Nucleus accumbens (tissue), 56 donors: Measurements from ENCODE around the gene RAB36.

ENCODE experiments used
- DNase-seq, 56 donors: peaks; one replicate each; lab custom pipeline; 2025; lab: John Stamatoyannopoulos, UW

RAB36 gene

DNA sequence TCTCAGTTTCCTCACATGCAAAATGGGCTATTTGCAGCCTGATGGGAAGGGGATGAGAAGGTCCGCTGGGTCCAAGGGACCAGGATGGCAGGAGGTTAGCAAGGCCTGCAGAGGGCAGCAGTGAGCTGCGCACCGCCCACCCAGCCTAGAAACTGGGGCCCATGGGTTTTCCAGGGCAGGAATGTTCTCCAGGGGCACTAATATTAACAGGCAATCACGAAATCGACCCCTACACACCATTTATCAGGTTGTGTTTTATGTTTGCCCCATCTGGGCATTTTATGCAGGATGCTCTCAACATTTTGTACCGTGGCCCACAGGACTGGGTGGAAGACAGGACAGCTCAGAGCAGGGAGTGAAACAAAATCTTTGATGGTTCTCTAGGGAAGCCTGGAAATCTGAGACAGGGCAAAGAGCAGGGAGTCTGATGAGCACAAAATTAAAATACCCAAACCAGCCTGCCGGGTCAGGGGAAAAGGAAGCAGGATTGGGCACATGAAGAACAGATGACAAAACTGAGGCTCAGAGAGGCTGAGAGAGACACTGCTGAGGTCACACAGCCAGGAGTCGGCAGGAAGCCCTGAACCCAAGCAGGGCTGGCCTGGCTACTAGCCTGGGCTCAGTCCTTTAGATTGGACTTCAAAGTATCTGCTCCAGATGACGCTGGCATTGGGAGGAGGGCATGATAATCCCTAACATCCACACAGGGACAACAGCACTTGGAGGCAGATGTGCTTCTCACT, 33.4 kb downstream of the RAB36 start:
- DNase-seq = peak in 48 of 56 donors; percentile 12 to 81 (median 47)

DNA sequence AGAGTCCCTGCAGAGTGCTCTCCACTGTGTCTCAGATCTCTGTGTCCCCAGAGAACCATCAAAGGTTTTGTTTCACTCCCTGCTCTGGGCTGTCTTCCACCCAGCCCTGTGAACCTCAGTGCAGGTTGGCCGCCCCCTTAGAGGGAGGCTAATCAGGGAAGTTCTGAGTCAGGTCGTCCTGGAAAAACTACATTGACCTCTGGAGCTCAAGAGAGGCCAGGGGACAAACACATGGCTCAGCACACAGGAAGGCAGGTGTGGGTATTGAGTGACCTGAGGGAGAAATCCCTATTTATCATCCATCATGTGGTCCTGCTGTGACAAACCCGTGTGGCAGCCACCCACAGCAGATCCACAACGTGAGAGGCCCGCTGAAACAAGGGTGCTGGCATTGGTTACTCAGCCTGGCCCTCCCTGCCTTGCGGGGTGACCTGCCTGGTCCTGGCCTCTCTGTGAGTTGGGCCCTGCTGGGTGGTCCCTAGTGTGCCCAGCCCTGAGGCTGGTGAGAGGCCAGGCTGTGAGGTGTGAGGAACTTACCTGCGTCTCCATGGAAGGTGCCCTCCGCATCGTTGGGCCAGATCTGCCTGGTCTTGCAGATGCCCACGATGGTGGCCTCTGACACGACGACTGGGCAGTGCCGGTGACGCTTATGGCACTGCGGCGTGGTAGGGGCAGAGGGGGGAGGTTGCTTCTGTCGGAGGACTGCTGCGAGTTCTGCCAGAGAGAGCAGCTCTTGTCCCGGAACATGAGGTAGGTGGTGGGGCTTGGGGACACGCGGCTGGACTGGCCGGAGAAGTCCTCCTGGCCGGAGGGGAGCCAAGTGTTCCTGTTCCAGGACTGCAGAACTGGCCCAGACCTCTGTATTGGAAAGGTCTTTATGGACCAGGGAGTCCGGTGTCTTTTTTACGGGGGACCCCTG, 34.4 kb downstream of the RAB36 start:
- DNase-seq = peak in 28 of 56 donors; percentile 21 to 64 (median 48)

DNA sequence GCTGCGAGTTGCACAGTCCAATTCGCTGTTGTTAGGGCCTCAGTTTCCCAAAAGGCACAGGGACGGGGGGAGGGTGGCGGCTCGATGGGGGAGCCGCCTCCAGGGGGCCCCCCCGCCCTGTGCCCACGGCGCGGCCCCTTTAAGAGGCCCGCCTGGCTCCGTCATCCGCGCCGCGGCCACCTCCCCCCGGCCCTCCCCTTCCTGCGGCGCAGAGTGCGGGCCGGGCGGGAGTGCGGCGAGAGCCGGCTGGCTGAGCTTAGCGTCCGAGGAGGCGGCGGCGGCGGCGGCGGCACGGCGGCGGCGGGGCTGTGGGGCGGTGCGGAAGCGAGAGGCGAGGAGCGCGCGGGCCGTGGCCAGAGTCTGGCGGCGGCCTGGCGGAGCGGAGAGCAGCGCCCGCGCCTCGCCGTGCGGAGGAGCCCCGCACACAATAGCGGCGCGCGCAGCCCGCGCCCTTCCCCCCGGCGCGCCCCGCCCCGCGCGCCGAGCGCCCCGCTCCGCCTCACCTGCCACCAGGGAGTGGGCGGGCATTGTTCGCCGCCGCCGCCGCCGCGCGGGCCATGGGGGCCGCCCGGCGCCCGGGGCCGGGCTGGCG, 35.1 kb downstream of the RAB36 start, which contains the start of gene BCR:
TSS of gene BCR (plus strand) at position 209 of the 592 bp plus-strand sequence. CDS start 452 bp downstream, outside the sequence.
- DNase-seq = peak in 44 of 56 donors; percentile 12 to 79 (median 52)

DNA sequence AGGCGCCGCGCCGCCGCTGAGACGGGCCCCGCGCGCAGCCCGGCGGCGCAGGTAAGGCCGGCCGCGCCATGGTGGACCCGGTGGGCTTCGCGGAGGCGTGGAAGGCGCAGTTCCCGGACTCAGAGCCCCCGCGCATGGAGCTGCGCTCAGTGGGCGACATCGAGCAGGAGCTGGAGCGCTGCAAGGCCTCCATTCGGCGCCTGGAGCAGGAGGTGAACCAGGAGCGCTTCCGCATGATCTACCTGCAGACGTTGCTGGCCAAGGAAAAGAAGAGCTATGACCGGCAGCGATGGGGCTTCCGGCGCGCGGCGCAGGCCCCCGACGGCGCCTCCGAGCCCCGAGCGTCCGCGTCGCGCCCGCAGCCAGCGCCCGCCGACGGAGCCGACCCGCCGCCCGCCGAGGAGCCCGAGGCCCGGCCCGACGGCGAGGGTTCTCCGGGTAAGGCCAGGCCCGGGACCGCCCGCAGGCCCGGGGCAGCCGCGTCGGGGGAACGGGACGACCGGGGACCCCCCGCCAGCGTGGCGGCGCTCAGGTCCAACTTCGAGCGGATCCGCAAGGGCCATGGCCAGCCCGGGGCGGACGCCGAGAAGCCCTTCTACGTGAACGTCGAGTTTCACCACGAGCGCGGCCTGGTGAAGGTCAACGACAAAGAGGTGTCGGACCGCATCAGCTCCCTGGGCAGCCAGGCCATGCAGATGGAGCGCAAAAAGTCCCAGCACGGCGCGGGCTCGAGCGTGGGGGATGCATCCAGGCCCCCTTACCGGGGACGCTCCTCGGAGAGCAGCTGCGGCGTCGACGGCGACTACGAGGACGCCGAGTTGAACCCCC, 35.8 kb downstream of the RAB36 start:
- DNase-seq = peak in 3 of 56 donors; percentile 12 to 49 (median 48)

DNA sequence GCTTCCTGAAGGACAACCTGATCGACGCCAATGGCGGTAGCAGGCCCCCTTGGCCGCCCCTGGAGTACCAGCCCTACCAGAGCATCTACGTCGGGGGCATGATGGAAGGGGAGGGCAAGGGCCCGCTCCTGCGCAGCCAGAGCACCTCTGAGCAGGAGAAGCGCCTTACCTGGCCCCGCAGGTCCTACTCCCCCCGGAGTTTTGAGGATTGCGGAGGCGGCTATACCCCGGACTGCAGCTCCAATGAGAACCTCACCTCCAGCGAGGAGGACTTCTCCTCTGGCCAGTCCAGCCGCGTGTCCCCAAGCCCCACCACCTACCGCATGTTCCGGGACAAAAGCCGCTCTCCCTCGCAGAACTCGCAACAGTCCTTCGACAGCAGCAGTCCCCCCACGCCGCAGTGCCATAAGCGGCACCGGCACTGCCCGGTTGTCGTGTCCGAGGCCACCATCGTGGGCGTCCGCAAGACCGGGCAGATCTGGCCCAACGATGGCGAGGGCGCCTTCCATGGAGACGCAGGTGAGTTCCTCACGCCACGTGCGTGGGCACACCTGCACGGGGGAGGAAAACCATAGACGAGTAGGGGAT, 36.5 kb downstream of the RAB36 start:
- peak in 1 of 56 donors; percentile 20 for DNase-seq

DNA sequence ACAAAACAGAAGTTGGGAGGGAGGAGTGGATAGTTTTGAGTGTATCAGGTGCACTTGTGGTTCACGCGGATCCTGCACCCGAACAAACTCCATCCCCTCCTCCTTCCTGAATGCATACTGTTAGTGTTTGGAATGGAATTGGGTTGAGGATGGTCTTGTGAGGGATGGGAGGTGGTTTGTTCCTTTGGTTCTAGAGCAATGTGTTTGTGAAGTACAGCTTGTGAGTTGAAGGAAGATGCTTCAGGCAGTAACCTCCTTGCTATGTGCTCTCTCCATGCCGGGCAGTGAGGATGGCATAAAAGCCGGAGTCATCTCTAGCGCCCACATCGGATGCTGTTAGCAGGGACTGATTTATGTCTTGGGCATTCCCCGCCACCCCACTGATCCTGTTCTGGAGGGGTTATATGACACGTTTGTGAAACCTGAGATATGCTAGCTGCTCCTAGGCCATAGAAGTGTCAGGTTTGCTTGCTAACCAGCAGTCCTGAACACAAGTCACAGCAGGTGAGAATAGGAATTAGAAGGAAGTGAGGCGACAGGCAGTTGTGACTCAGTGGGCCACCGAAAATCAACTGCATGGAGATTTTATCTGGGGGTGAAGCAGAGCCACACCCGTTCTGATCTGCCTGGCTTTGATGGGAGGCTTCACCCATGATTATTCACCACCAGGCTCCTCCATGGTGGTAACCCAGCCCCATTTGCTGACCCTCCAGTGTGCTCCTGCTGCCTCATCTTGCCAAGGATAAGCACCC, 37.2 kb downstream of the RAB36 start:
- DNase-seq = peak in 12 of 56 donors; percentile 8 to 54 (median 22)

DNA sequence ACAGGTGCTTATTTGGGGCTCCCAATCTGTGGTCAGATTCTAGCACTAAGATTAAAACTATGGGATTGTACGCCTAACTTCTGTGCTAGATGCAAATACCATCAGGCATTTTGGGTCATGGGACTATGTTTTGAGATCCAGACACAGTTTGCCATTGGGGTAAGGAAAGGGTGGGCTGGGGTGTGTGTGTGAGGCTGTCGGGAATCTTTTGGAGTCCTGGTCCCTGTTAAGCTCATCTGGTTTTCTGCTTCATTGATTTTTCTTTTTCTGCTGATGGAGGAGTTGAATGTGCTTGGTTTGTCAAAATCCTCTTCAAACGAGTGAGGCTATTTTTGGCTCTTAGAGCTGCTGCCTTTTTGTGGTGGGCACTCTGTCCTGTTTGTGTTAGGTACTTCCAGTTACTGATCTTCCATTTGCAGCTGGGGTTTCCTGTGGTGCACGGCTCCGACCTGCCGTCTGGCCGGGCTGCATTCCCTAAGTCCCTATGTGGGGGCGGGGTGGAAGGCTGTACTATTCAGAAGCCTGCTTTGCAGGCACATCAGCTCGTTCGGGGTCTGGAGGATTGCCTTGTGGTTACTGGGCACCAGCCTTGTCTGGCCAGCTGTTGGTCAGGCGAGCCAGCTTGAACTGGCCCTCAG, 37.9 kb downstream of the RAB36 start:
- peak in 50 of 56 donors; percentile 13 to 85 (median 58) for DNase-seq

DNA sequence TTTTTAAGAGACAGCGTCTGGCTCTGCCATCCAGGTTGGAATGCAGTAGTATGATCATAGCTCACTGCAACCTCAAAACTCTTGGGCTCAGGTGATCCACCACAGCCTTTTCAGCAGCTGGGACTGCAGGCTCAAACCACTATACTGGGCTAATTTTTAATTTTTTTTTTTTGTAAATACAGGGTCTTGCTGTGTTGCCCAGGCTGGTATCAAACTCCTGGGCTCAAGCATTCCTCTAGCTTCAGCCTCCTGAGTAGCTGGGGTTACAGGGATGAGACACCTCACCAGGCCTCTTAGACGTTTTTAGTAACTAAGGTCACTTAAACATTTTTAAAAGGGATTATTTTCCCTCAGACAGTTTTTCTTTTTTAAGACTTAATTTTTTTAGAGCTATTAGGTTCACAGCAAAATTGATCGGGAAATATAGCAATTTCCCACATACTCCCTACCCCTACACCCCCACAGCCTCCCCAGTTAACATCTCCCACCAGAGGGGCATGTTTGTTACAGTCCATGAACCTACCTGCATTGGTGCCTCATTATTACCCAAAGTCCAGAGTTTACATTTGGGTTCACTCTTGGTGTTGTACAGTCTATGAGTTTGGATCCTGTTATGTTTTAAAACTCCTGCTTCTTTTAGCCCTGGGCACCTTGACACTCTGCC, 39.0 kb downstream of the RAB36 start:
- no peak for DNase-seq

DNA sequence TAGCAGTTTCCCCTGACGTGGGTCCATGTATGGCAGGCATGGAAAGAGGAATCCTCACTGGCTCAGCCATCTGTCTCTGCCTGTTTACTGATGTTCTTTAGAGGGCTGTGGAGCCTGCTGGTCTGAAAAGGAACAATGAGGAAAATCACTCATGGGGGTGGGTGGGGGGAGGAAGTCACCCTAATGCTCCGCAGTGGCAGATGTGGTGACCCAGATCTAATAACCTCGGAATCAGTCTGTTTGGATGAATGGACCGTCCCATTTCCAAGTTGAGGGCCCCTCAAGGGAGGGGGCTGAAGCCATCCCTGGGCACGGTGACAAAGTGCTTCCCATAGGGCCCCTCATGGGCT, 39.5 kb downstream of the RAB36 start:
- no peak for DNase-seq

DNA sequence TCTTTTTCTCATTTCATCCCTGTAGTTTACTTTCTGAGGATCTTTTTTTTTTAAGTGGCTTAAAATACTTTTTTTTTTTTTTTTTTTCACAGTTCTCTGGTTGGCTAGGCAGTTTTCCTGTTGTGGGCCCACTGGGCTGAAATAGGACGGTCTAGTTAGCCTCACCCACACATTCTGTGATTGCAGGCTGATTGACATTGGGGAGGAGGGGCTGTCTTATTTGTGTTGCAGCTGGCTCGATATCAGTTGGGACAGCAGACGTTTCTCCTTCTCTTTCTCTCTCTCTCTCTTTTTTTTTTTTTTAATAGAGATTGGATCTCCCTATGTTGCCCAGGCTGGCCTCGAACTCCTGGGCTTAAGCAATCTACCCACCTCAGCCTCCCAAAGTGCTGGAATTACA, 41.9 kb downstream of the RAB36 start:
- DNase-seq = no peak

DNA sequence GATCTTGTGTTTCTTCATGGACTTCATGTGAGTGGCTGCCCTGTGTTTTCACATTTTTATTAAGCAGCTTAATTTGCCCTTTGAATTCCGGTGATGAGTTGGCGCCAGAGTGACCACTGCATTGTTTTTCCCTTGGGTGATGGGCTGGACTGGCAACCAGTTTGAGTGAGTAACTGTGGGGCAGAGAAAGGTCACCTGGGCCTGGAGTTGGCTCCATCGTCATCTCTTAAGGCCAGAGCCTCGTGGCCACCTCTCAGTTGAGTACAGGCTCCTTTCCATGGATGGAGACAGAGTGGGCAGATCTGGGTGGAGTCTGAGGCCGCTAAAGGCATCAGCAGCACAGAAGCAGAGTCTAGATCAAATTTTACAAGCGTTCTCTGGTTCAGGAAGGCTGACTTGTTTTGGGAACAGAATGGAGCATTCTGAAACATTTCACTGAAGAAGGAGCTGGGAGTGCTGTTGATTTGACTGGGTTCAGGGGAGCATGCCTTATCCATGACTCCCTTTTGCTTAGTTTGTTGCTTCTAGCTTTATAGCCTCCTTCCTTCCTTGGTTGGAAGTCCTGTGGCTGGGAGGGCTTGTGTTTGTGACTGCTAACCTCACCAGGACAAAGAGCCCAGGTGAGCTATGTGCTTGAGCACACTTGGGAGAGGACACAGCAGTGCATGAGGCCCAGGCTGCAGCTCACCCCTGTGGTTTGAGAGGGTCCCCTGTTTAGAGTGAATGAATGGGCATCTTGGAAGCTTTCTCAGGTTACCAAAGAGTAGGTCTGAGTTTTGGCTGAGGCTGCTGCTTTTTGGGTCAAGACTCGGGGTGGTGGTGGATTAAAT, 42.8 kb downstream of the RAB36 start:
- DNase-seq = peak in 3 of 56 donors; percentile 16 to 23 (median 20)

DNA sequence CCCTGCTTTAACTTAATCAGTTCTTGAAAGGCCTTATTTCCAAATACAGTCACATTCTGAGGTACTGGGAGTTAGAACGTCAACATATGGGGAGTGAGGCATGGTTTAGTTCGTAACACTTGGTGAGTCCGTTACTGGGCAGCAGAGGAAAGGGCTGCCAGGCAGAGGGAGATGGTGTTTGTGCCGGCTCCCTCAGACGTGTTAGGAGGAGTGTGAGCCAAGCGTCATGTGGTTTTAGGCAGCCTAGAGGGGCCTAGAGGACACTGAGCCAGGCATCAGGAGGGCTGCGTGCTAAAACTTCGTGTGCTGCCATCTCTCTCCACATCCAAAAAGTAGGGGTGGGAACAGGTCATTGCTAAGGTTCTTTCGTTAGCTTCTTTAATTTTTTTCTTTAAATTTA, 45.2 kb downstream of the RAB36 start:
- DNase-seq = peak in 2 of 56 donors; percentile 21 to 22

DNA sequence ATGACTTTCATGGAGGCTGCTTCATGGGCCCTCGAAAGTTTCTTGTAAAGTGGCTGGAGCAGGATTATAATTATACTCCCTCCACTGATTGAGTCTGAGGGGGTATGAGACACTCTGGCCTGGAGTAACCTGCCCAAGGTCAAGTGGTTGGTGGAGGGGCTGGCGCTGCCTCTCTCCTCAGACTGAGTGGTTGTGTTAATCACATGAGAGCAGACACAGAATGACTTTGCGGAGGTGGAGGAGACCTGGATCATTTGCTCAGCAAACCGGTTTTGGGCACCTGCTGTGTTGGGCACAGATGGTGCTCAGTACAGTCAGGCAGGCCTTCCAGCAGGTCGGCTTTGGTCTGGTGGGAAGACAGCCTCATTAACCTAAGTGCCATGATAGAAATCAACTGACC, 46.9 kb downstream of the RAB36 start:
- no peak for DNase-seq

DNA sequence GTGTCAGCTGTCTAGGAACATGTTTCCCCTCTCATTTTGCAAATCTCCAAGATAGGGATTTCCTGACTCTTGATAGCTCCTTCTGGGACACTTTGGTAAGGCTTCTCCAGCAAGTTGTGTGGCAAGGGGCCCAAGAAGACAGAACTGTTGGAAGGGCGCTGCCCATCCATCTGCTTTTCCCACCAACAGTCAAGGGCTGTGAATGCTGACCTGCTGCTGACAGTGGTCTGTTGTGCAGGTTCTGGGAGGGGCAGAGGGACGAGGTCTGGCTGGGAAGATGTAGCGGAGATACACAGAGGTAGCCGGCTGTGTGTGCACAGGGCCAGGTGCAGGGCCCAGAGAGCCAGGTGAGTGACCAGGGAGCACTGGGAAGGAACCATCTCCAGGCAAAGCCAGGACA, 47.3 kb downstream of the RAB36 start:
- DNase-seq = no peak

DNA sequence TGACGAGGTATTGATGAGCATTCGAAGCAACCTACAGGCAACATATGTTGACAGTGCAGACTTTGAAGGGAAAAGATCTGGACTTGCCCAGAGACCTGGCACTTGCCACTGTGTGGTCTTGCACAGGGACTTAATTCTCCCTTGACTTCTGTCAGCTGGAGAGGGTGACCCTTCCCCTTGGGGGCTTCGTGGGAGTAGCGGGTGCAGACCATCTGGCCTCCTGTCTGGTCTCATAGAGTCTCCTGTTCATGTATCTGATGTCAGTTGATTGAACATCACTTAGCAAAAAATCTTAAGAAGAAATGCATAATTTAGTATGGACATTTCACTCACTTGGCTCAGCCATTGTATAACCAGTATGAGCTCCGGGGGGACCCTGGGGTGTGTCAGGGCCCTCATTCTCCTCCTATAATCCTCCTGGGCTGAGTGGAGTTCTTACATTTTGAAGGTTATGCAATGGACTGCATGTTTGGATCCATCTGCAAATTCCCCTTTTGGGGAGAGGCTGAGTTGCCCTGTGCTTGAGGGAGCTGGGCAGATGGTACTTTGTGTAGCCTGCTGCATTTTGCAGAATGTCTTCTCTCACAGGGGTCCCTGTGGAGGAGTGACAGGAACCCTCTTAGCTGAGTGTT, 48.0 kb downstream of the RAB36 start:
- DNase-seq = no peak

DNA sequence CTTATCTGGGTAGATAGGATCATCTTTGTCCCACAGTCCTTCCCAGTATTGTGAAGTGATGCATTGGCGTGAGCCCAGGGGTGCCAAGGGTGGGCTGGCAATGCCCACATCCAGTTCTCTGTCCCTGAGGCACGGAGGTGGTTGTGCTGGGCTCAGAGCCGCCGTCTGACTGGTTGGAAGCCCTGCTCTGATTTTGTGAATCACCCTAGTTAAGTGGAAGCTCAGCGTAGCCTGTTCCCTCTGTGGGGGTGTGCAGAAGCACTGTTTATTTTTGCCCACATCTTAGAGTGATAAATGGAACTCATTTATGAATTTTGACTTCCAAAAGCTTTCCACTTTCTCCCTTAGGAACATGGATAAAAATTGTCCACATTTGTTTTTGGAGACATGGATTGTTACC, 48.6 kb downstream of the RAB36 start:
- peak in 6 of 56 donors; percentile 12 to 26 (median 21) for DNase-seq

DNA sequence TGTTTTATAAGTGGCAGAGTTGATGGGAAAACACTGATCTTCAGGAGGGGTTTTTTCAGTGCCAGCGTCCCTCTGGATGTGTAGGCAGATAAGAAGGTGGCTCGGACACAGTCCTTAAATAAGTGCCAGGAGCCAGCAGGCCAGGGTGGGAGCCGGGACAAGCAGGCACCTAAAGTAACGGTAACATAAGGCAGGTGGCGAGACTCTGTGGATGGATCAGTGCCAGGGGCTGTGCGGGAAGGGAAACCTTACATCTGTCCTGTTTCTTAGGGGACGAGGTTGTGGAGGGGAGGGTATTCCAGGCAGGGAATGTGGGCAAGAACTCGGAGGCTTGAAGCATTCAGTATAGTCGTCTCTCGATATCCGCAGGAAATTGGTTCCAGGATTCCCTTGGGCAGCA, 50.9 kb downstream of the RAB36 start:
- no peak for DNase-seq
